ENCODE data around the gene C5.

The C5 gene

DNA sequence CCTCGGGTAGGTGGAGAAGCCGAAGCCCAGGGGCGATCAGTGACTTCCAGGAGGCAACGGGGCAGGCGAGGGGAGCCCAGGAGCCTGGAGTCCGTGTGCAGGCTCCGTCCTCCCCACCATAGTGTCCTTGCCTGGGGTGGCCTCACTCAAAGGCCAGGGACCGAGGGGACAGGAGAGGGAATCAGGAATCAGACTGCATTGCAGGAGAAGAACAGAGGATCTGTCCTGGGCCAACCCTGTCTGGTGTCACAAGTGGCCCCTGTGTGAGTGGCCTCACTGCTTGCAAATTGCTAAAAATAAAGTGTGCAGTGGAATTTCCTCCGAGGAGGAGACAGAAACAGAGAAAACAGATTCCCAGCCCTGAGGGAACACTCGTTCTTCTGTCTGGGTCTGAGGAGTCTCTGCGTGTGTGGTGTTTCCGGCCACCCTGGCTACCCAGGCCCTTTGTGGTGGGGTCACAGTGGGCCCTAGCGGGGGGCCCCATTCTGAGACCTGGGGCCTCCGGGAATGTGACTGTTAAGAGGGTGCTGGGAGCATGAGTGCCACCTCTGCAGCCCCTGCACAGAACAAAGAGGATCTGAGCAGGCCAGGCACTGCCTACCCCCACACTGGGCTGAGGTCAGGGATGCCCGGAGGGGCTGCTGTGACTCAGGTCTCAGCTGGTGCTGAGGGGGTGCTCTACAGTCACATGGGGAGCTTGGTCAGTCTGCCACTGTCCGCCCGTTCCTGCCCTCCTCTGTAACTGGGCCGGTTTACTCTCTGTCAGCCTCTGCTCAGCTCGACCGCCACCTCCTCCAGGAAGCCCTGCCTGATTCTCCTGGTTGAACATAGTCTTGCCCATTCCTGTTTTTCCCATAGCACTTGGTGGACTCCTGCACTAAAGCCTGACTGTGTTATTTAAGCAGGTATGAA lies 130.9 kb downstream of the C5 start:
- H2BK120ac ChIP-seq (ENCODE audit: low read depth, low read length): no peak overlapping the region
- peaks cover 14% of the 10 kb centered on the region for H3K4me1 ChIP-seq (ENCODE audit: control insufficient read depth, insufficient read depth, low read depth, low read length)
- H3K27ac ChIP-seq (ENCODE audit: low read length, poor library complexity, severe bottlenecking): no peak overlapping the region
- WGBS: 59% methylated on average over 18 of the region's 20 CpGs
- H4K91ac ChIP-seq (ENCODE audit: low read length): peak overlapping the region; percentile 79
- H3K23ac ChIP-seq (ENCODE audit: low read length in 2 of 2): no peak overlapping the region
- no peak overlapping the region for H2BK5ac ChIP-seq (ENCODE audit: low read depth, low read length, poor library complexity, severe bottlenecking)
- H3K79me1 ChIP-seq (replicated peaks; ENCODE audit: low read length, poor library complexity, severe bottlenecking): no peaks in the 10 kb centered on the region
- H3K9ac ChIP-seq (ENCODE audit: low read length): no peak overlapping the region
- no peak overlapping the region for H2AK5ac ChIP-seq (ENCODE audit: low read length, severe bottlenecking)
- H3K14ac ChIP-seq (ENCODE audit: low read length in 2 of 2): peak overlapping the region in 1 of 2 experiments; percentile 46
- H3K18ac ChIP-seq (ENCODE audit: low read depth in 1 of 2, low read length in 2 of 2): peak overlapping the region; percentile 55 to 67
- H3K4me2 ChIP-seq (ENCODE audit: low read length, poor library complexity, severe bottlenecking): no peak overlapping the region
- H3K4ac ChIP-seq (ENCODE audit: low read depth in 1 of 2, low read length in 2 of 2): peak overlapping the region; percentile 26 to 57
- H3K36me3 ChIP-seq (ENCODE audit: control insufficient read depth in 1 of 2, insufficient read depth in 2 of 2, low read depth in 1 of 2, low read length in 2 of 2): no peaks in the 10 kb centered on the region
- H4K8ac ChIP-seq (ENCODE audit: low read length): peak overlapping the region; percentile 29
- H3K27me3 ChIP-seq (ENCODE audit: control insufficient read depth in 1 of 2, insufficient read depth in 1 of 2, low read length in 2 of 2): no peaks in the 10 kb centered on the region
- no peak overlapping the region for H2AFZ ChIP-seq (ENCODE audit: low read depth, low read length)
- no peak overlapping the region for H3K4me3 ChIP-seq (ENCODE audit: insufficient read depth in 1 of 2, low read depth in 1 of 2, low read length in 2 of 2)
- peaks cover 3% of the 10 kb centered on the region for H3K9me3 ChIP-seq (ENCODE audit: control insufficient read depth, low read length)
- DNase-seq: peak; percentile 66
- peak overlapping the region; percentile 14 to 34 for H2BK12ac ChIP-seq (ENCODE audit: low read length in 2 of 2)
- no peak overlapping the region for H2BK15ac ChIP-seq (ENCODE audit: low read depth, poor library complexity, severe bottlenecking)

- Histone ChIP-seq H2AK5ac (ENCODE audit: low read length, severe bottlenecking) (no peak overlapping the region), H2BK120ac (ENCODE audit: low read depth, low read length) (no peak overlapping the region), H4K8ac (ENCODE audit: low read length) (no peak overlapping the region), H2BK15ac (ENCODE audit: low read depth, poor library complexity, severe bottlenecking) (peak overlapping the region; percentile 6), H3K9me3 (ENCODE audit: control insufficient read depth, low read length) (peaks cover 3% of the 10 kb centered on the region), H2AFZ (ENCODE audit: low read depth, low read length) (no peak overlapping the region), H2BK5ac (ENCODE audit: low read depth, low read length, poor library complexity, severe bottlenecking) (no peak overlapping the region), H2BK12ac (ENCODE audit: low read length in 2 of 2) (no peak overlapping the region), H3K27me3 (ENCODE audit: control insufficient read depth in 1 of 2, insufficient read depth in 1 of 2, low read length in 2 of 2) (no peaks in the 10 kb centered on the region), H3K4me2 (ENCODE audit: low read length, poor library complexity, severe bottlenecking) (no peak overlapping the region), H3K23ac (ENCODE audit: low read length in 2 of 2) (no peak overlapping the region), H3K4me3 (ENCODE audit: insufficient read depth in 1 of 2, low read depth in 1 of 2, low read length in 2 of 2) (no peak overlapping the region), H3K14ac (ENCODE audit: low read length in 2 of 2) (no peak overlapping the region), H3K79me1 (replicated peaks; ENCODE audit: low read length, poor library complexity, severe bottlenecking) (no peaks in the 10 kb centered on the region), H3K18ac (ENCODE audit: low read depth in 1 of 2, low read length in 2 of 2) (peak overlapping the region; percentile 4 to 52), H3K27ac (ENCODE audit: low read length, poor library complexity, severe bottlenecking) (no peak overlapping the region), H3K4me1 (ENCODE audit: control insufficient read depth, insufficient read depth, low read depth, low read length) (peaks cover 14% of the 10 kb centered on the region), H3K4ac (ENCODE audit: low read depth in 1 of 2, low read length in 2 of 2) (no peak overlapping the region), H3K36me3 (ENCODE audit: control insufficient read depth in 1 of 2, insufficient read depth in 2 of 2, low read depth in 1 of 2, low read length in 2 of 2) (peaks cover under 1 to 5% of the 10 kb centered on the region in 2 experiments), H3K9ac (ENCODE audit: low read length) (no peak overlapping the region), H4K91ac (ENCODE audit: low read length) (peak overlapping the region; percentile 79)
- WGBS: 98% methylated on average over 4 of the region's 4 CpGs
- DNase-seq: no peak
Observed at GRCh38 chr9:120917929-120918762, 131.9 kb downstream of the C5 start.

- no peak overlapping the region for H3K4me2 ChIP-seq (ENCODE audit: low read length, poor library complexity, severe bottlenecking)
- no peak overlapping the region for H3K14ac ChIP-seq (ENCODE audit: low read length in 2 of 2)
- no peak overlapping the region for H2BK5ac ChIP-seq (ENCODE audit: low read depth, low read length, poor library complexity, severe bottlenecking)
- no peak overlapping the region for H2BK120ac ChIP-seq (ENCODE audit: low read depth, low read length)
- no peak overlapping the region for H2AFZ ChIP-seq (ENCODE audit: low read depth, low read length)
- peak overlapping the region in 1 of 2 experiments; percentile 2 for H3K18ac ChIP-seq (ENCODE audit: low read depth in 1 of 2, low read length in 2 of 2)
- peak overlapping the region in 1 of 2 experiments; percentile 23 for H2BK12ac ChIP-seq (ENCODE audit: low read length in 2 of 2)
- no peak overlapping the region for H3K23ac ChIP-seq (ENCODE audit: low read length in 2 of 2)
- no peak overlapping the region for H3K4ac ChIP-seq (ENCODE audit: low read depth in 1 of 2, low read length in 2 of 2)
- H3K4me3 ChIP-seq (ENCODE audit: insufficient read depth in 1 of 2, low read depth in 1 of 2, low read length in 2 of 2): no peak overlapping the region
- no peak overlapping the region for H4K91ac ChIP-seq (ENCODE audit: low read length)
- H3K36me3 ChIP-seq (ENCODE audit: control insufficient read depth in 1 of 2, insufficient read depth in 2 of 2, low read depth in 1 of 2, low read length in 2 of 2): peaks cover 5 to 11% of the 10 kb centered on the region in 2 experiments
- DNase-seq: no peak
- H2AK5ac ChIP-seq (ENCODE audit: low read length, severe bottlenecking): no peak overlapping the region
- H3K79me1 ChIP-seq (replicated peaks; ENCODE audit: low read length, poor library complexity, severe bottlenecking): no peaks in the 10 kb centered on the region
- H3K27me3 ChIP-seq (ENCODE audit: control insufficient read depth in 1 of 2, insufficient read depth in 1 of 2, low read length in 2 of 2): no peaks in the 10 kb centered on the region
- no peak overlapping the region for H3K27ac ChIP-seq (ENCODE audit: low read length, poor library complexity, severe bottlenecking)
- no peak overlapping the region for H4K8ac ChIP-seq (ENCODE audit: low read length)
- 93% methylated on average over 7 of the region's 8 CpGs for whole genome bisulfite sequencing
- H3K9me3 ChIP-seq (ENCODE audit: control insufficient read depth, low read length): peaks cover 3% of the 10 kb centered on the region
- H3K4me1 ChIP-seq (ENCODE audit: control insufficient read depth, insufficient read depth, low read depth, low read length): peaks cover 14% of the 10 kb centered on the region
- H3K9ac ChIP-seq (ENCODE audit: low read length): no peak overlapping the region
- no peak overlapping the region for H2BK15ac ChIP-seq (ENCODE audit: low read depth, poor library complexity, severe bottlenecking)
Observed at GRCh38 chr9:120916991-120917880, 132.8 kb downstream of the C5 start.

Measured in mesenchymal stem cell (in vitro differentiated cells and primary cell).